Stomach (tissue), 9 donors: ENCODE data around the gene SGCA. TPM values are rescaled to one million over a fixed set of nuclear protein-coding genes. Genes with fewer than 3 reads are reported as not detected.

Experiments used
- DNase-seq, 2 donors: peaks; one replicate each; pipeline versions ENCODE4 v3.0.0 to v3.0.0-alpha.2; 2013 to 2019
- H3K27ac ChIP-seq, 5 donors: fragments of 200-600 bp in 4 of 5; sonication (generic) in 4 of 5; one replicate each; pipeline ENCODE4 v1.5.1; 2013 to 2019; ENCODE audit warnings: mild to moderate bottlenecking in 1 of 5, moderate library complexity in 1 of 5
- H3K27me3 ChIP-seq, 3 donors: fragments of 200-600 bp; sonication (generic); one replicate each; pipeline ENCODE4 v1.5.1; 2017 to 2019; ENCODE audit warnings: mixed run types in 1 of 3
- H3K36me3 ChIP-seq, 4 donors: fragments of 200-600 bp; sonication (generic); 1 replicate in 3 of 4; 2 replicates in 1 of 4; pipeline ENCODE4 v1.5.1; 2016 to 2019
- H3K4me1 ChIP-seq, 4 donors: fragments of 200-600 bp; sonication (generic); one replicate each; pipeline ENCODE4 v1.5.1; 2016 to 2019
- H3K4me3 ChIP-seq, 4 donors: fragments of 200-600 bp; sonication (generic) in 3 of 4; one replicate each; pipeline ENCODE4 v1.5.1; 2016 to 2019; ENCODE audit warnings: mild to moderate bottlenecking in 1 of 4
- H3K9me3 ChIP-seq, 4 donors: fragments of 200-600 bp; sonication (generic); one replicate each; pipeline ENCODE4 v1.5.1; 2016 to 2019
- EP300 ChIP-seq: sonication (generic); formaldehyde crosslinking; IDR thresholded peaks from one replicate; pipeline ENCODE4 v1.6.1; 2017; ENCODE audit warnings: antibody characterized with exemption
- POLR2A ChIP-seq, 4 donors: fragments of 450-650 bp; IDR thresholded peaks; one replicate each; pipeline ENCODE4 v1.6.1; 2016; ENCODE audit warnings: antibody characterized with exemption in 4 of 4, control low read depth in 2 of 4, mild to moderate bottlenecking in 1 of 4, moderate library complexity in 1 of 4
- POLR2AphosphoS5 ChIP-seq, 3 donors: sonication (generic); formaldehyde crosslinking; IDR thresholded peaks; one replicate each; pipeline ENCODE4 v1.6.1; 2016; ENCODE audit warnings: antibody characterized with exemption in 3 of 3
- WGBS, 5 donors: extraction: QIAGEN DNeasy Blood & Tissue Kit in 3 of 5; methylation state at CpG; one replicate each; pipeline versions ENCODE4 v1.1.5 to v1.1.7; 2013 to 2018; 5-methylcytosine and 5-hydroxymethylcytosine counted together
- intact Hi-C: fragments of 100-400 bp; cut with DNase I; formaldehyde crosslinking; loops from one replicate; pipeline ENCODE4 v1.15.1; 2023; ENCODE audit warnings: low total_unique reads
- polyA plus RNA-seq, 3 donors: library from polyadenylated mRNA; stranded (reverse); fragments of 200-250 nt; gene quantifications; one replicate each; pipeline ENCODE4 v1.2.3, GENCODE V29; 2013
- total RNA-seq, 5 donors: library from RNA; depleted of rRNA; stranded (reverse); fragments of >200 nt; gene quantifications; one replicate each; pipeline versions ENCODE4 v1.1.0 to v1.2.3, GENCODE V29; 2014 to 2016
- TF ChIP-seq, protein P1 (sequence below), 7 experiments: fragments of 450-650 bp in 4 of 7; fragments of 200-600 bp in 3 of 7; sonication (generic) in 3 of 7; IDR thresholded peaks; one replicate each; pipeline ENCODE4 v1.5.1; 2016 to 2019; ENCODE audit warnings: antibody characterized with exemption in 7 of 7, control low read depth in 2 of 7, mild to moderate bottlenecking in 1 of 7
- donor health status: healthy with polysubstance abuse.
- donor health status: Bipolar disorder and iron deficiency.
- donor health status: healthy.

SGCA gene
- total and polyA plus RNA-seq, 8 donors = 5.4 to 89.3 (median 15.1) TPM

- no peaks in the 10 kb centered on the region for H3K36me3 ChIP-seq
- H3K27ac ChIP-seq = peak overlapping the region; percentile 4 to 85 (median 79)
- no peaks in the 10 kb centered on the region for H3K27me3 ChIP-seq
- H3K4me1 ChIP-seq = peaks cover 12 to 36% (median 25%) of the 10 kb centered on the region in 4 donors
- TF ChIP-seq, protein P1, sequence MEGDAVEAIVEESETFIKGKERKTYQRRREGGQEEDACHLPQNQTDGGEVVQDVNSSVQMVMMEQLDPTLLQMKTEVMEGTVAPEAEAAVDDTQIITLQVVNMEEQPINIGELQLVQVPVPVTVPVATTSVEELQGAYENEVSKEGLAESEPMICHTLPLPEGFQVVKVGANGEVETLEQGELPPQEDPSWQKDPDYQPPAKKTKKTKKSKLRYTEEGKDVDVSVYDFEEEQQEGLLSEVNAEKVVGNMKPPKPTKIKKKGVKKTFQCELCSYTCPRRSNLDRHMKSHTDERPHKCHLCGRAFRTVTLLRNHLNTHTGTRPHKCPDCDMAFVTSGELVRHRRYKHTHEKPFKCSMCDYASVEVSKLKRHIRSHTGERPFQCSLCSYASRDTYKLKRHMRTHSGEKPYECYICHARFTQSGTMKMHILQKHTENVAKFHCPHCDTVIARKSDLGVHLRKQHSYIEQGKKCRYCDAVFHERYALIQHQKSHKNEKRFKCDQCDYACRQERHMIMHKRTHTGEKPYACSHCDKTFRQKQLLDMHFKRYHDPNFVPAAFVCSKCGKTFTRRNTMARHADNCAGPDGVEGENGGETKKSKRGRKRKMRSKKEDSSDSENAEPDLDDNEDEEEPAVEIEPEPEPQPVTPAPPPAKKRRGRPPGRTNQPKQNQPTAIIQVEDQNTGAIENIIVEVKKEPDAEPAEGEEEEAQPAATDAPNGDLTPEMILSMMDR (IDR thresholded peaks at IDR 0.05) = peak in 5 of 7 experiments; percentile 83 to 95 (median 92)
- TF ChIP-seq EP300 (no peak), POLR2AphosphoS5 (IDR thresholded peaks at IDR 0.05) (peak; percentile 65 to 94 (median 91)), POLR2A (IDR thresholded peaks at IDR 0.05) (no peak)
- 1% methylated on average over 25 to 53 of the region's 53 CpGs for WGBS, 5 donors
- H3K9me3 ChIP-seq = no peaks in the 10 kb centered on the region
- DNase-seq = peak; percentile 94 to 98
- H3K4me3 ChIP-seq = peak overlapping the region; percentile 58 to 69 (median 64)
- intact Hi-C loops = no loop called here
Observed at GRCh38 chr17:50161023-50161910, 4.5 kb upstream of the SGCA start.

- TF ChIP-seq POLR2A (IDR thresholded peaks at IDR 0.05) (no peak), POLR2AphosphoS5 (IDR thresholded peaks at IDR 0.05) (no peak), EP300 (no peak)
- TF ChIP-seq, protein P1 (IDR thresholded peaks at IDR 0.05) = no peak
- peak overlapping the region in 2 of 5 donors; percentile 79 to 85 for H3K27ac ChIP-seq
- WGBS, 5 donors = 49 to 57% (median 53%) methylated on average over 15 to 16 of the region's 16 CpGs
- H3K4me1 ChIP-seq = peaks cover 12 to 40% (median 27%) of the 10 kb centered on the region in 4 donors
- no peak for DNase-seq
- no peaks in the 10 kb centered on the region for H3K36me3 ChIP-seq
- H3K4me3 ChIP-seq = peak overlapping the region in 2 of 4 donors; percentile 58 to 67
- H3K27me3 ChIP-seq = no peaks in the 10 kb centered on the region
- intact Hi-C loops = no loop called here
- H3K9me3 ChIP-seq = no peaks in the 10 kb centered on the region
Observed at GRCh38 chr17:50161911-50162288, 3.9 kb upstream of the SGCA start.

DNA sequence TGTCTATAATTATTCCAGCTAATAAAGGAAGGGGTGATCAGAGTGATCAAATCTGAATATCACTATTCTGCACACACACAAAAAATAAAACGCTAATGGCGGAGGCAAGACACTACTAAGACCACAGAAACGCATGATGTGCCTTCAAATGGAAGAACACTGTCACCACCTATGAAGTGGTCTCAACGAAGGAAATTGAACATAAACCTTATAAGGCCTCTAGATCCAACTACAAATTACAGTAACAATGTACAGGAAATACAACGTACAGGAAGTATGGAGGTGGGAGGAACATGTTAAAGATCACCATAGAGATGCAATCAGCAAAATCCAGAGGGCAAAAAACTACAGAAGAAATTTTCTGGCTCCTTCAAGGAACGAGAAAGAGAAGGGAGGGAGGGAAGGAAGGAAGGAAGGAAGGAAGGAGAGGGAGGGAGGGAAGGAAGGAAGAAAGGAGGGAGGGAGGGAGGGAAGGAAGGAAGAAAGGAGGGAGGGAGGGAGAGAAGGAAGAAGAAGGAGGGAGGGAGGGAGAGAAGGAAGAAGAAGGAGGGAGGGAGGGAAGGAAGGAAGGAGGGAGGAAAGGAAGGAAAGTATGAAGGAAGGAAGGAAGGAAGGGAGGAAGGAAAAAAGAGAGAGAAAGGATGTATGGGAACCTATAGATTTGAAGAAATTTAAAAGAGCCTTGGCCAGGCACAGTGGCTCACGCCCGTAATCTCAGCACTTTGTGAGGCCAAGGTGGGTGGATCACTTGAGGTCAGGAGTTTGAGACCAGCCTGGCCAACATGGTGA is 3.1 kb upstream of the SGCA start:
- TF ChIP-seq POLR2AphosphoS5 (IDR thresholded peaks at IDR 0.05) (no peak), EP300 (no peak), POLR2A (IDR thresholded peaks at IDR 0.05) (no peak)
- TF ChIP-seq, protein P1 (IDR thresholded peaks at IDR 0.05) = no peak
- Histone ChIP-seq H3K36me3 (no peaks in the 10 kb centered on the region), H3K4me1 (peaks cover 12 to 47% (median 31%) of the 10 kb centered on the region in 4 donors), H3K4me3 (no peak overlapping the region), H3K9me3 (no peaks in the 10 kb centered on the region), H3K27me3 (no peaks in the 10 kb centered on the region), H3K27ac (no peak overlapping the region)
- intact Hi-C loops = no loop called here
- DNase-seq = no peak
- 68 to 78% (median 75%) methylated on average over 8 of the region's 8 CpGs for WGBS, 5 donors
